Transverse colon (tissue), 4 donors: ENCODE measurements around the gene LMO2. TPM values are rescaled to one million over a fixed set of nuclear protein-coding genes. Genes with fewer than 3 reads are reported as not detected.
A peak's percentile ranks its signal among the peaks of the same experiment; 100 is the strongest.

ENCODE experiments used
- DNase-seq: peaks from one replicate; pipeline ENCODE4 v3.0.0-alpha.2; 2019
- H3K27ac ChIP-seq, 4 donors: fragments of 200-600 bp; sonication (generic); 2 replicates each; pipeline ENCODE4 v1.5.1; 2016 to 2018; ENCODE audit warnings: inconsistent platforms in 4 of 4
- H3K27me3 ChIP-seq: fragments of 200-600 bp; sonication (generic); 2 replicates; pipeline ENCODE4 v1.5.1; 2017; ENCODE audit warnings: inconsistent platforms
- H3K36me3 ChIP-seq, 4 donors: fragments of 200-600 bp; sonication (generic); 2 replicates each; pipeline ENCODE4 v1.5.1; 2017 to 2019; ENCODE audit warnings: inconsistent platforms in 4 of 4
- H3K4me1 ChIP-seq, 4 donors: fragments of 200-600 bp; sonication (generic); 2 replicates each; pipeline ENCODE4 v1.5.1; 2017 to 2020; ENCODE audit warnings: inconsistent platforms in 4 of 4
- H3K4me3 ChIP-seq, 4 donors: fragments of 200-600 bp; sonication (generic); 1 replicate in 1 of 4; 2 replicates in 3 of 4; pipeline versions ENCODE4 v1.5.1 to v1.6.1; 2017 to 2019; ENCODE audit warnings: inconsistent platforms in 4 of 4
- H3K9me3 ChIP-seq, 2 donors: fragments of 200-600 bp; sonication (generic); 2 replicates each; pipeline ENCODE4 v1.5.1; 2017 to 2019; ENCODE audit warnings: inconsistent platforms in 2 of 2
- CTCF ChIP-seq, 5 experiments: fragments of 200-600 bp in 3 of 5; fragments of 450-650 bp in 2 of 5; sonication (generic) in 3 of 5; IDR thresholded peaks; 1 replicate in 2 of 5; 2 replicates in 3 of 5; pipeline ENCODE4 v1.5.1; 2016 to 2017; ENCODE audit warnings: antibody characterized with exemption in 5 of 5, inconsistent platforms in 3 of 5, mild to moderate bottlenecking in 2 of 5, moderate library complexity in 1 of 5
- EP300 ChIP-seq: sonication (generic); formaldehyde crosslinking; IDR thresholded peaks from one replicate; pipeline ENCODE4 v1.6.1; 2017; ENCODE audit warnings: antibody characterized with exemption, low read depth
- POLR2A ChIP-seq: fragments of 450-650 bp; IDR thresholded peaks from one replicate; pipeline ENCODE4 v1.6.1; 2016; ENCODE audit warnings: antibody characterized with exemption, mild to moderate bottlenecking, moderate library complexity
- POLR2AphosphoS5 ChIP-seq, 3 donors: sonication (generic); formaldehyde crosslinking; IDR thresholded peaks; one replicate each; pipeline ENCODE4 v1.6.1; 2016; ENCODE audit warnings: antibody characterized with exemption in 3 of 3
- WGBS, 2 donors: methylation state at CpG; one replicate each; pipeline ENCODE4 v1.1.5; 2018; ENCODE audit warnings: low coverage in 1 of 2; 5-methylcytosine and 5-hydroxymethylcytosine counted together
- in situ Hi-C, 4 donors: fragments of 200-750 bp; cut with MboI; loops; one replicate each; pipeline versions ENCODE4 v1.15.0 to v1.15.1; 2017; ENCODE audit warnings: low sequenced_read_pairs in 3 of 4, low pct_ligation_motif_present in 1 of 4, low pct_unique_long_range_greater_than_20kb in 1 of 4
- intact Hi-C: fragments of 100-400 bp; cut with DNase I; formaldehyde crosslinking; loops from one replicate; pipeline ENCODE4 v1.15.1; 2023; ENCODE audit warnings: low total_unique reads
- total RNA-seq, 4 donors: library from RNA; depleted of rRNA; stranded (reverse); fragments of >200 nt; gene quantifications; one replicate each; pipeline ENCODE4 v1.1.0, GENCODE V29; 2016

Gene LMO2
- total RNA-seq, 4 donors from 2014 or later: 1.4 to 18.0 (median 4.0) TPM

- intact Hi-C loops: no loop called here
- in situ Hi-C loops: no loop called here
- Histone ChIP-seq H3K27ac (no peak overlapping the region), H3K9me3 (no peaks in the 10 kb centered on the region), H3K27me3 (no peaks in the 10 kb centered on the region), H3K4me1 (peaks cover 0 to 8% (median 0%) of the 10 kb centered on the region in 4 donors), H3K4me3 (no peak overlapping the region), H3K36me3 (no peaks in the 10 kb centered on the region)
- TF ChIP-seq CTCF (IDR thresholded peaks at IDR 0.05) (no peak), POLR2A (no peak), POLR2AphosphoS5 (IDR thresholded peaks at IDR 0.05) (no peak), EP300 (no peak)
- WGBS, 2 donors: 88 to 89% methylated on average over 2 of the region's 2 CpGs
- no peak for DNase-seq
Measured at GRCh38 chr11:33896911-33897310, 5.0 kb upstream of the LMO2 start.

- intact Hi-C loops: no loop called here
- TF ChIP-seq POLR2A (no peak), CTCF (IDR thresholded peaks at IDR 0.05) (no peak), POLR2AphosphoS5 (IDR thresholded peaks at IDR 0.05) (no peak), EP300 (no peak)
- Histone ChIP-seq H3K36me3 (no peaks in the 10 kb centered on the region), H3K27ac (no peak overlapping the region), H3K4me1 (peaks cover 0 to 8% (median 0%) of the 10 kb centered on the region in 4 donors), H3K9me3 (no peaks in the 10 kb centered on the region), H3K27me3 (no peaks in the 10 kb centered on the region), H3K4me3 (no peak overlapping the region)
- in situ Hi-C loops: no loop called here
- DNase-seq: no peak
- WGBS, 2 donors: 94 to 100% methylated on average over 1 to 2 of the region's 2 CpGs
Measured at GRCh38 chr11:33895752-33896137, 3.9 kb upstream of the LMO2 start.

- 44 to 59% methylated on average over 3 to 4 of the region's 4 CpGs for WGBS, 2 donors
- H3K4me3 ChIP-seq: no peak overlapping the region
- H3K27me3 ChIP-seq: peaks cover under 1% of the 10 kb centered on the region
- DNase-seq: no peak
- H3K9me3 ChIP-seq: no peaks in the 10 kb centered on the region
- intact Hi-C loops (no loop called here), in situ Hi-C loops (no loop called here)
- no peak overlapping the region for H3K27ac ChIP-seq
- H3K4me1 ChIP-seq: peaks cover 0 to 5% (median 0%) of the 10 kb centered on the region in 4 donors
- TF ChIP-seq POLR2A: no peak
- TF ChIP-seq CTCF (IDR thresholded peaks at IDR 0.05): no peak
- no peak for TF ChIP-seq POLR2AphosphoS5 (IDR thresholded peaks at IDR 0.05)
- TF ChIP-seq EP300: no peak
- H3K36me3 ChIP-seq: no peaks in the 10 kb centered on the region
Measured at GRCh38 chr11:33894398-33894746, 2.5 kb upstream of the LMO2 start.

- Histone ChIP-seq H3K36me3 (no peaks in the 10 kb centered on the region), H3K9me3 (no peaks in the 10 kb centered on the region), H3K4me3 (no peak overlapping the region), H3K27me3 (peaks cover 5% of the 10 kb centered on the region), H3K27ac (peak overlapping the region in 1 of 4 donors; percentile 32), H3K4me1 (peaks cover 0 to under 1% (median 0%) of the 10 kb centered on the region in 4 donors)
- in situ Hi-C loops (no loop called here), intact Hi-C loops (no loop called here)
- no peak for DNase-seq
- TF ChIP-seq POLR2A (no peak), POLR2AphosphoS5 (IDR thresholded peaks at IDR 0.05) (no peak), CTCF (IDR thresholded peaks at IDR 0.05) (no peak), EP300 (no peak)
- 62 to 69% methylated on average over 11 to 14 of the region's 14 CpGs for WGBS, 2 donors
Measured at GRCh38 chr11:33893711-33894397, 2.0 kb upstream of the LMO2 start.
